Lower leg skin (tissue), 3 donors: ENCODE measurements around the gene PREX1.

ENCODE experiments used
- CTCF ChIP-seq, 3 donors: fragments of 450-650 bp; IDR thresholded peaks; one replicate each; pipeline ENCODE4 v1.5.1; 2016; ENCODE audit warnings: antibody characterized with exemption in 3 of 3, mild to moderate bottlenecking in 3 of 3, moderate library complexity in 2 of 3
- POLR2A ChIP-seq, 2 donors: fragments of 450-650 bp; IDR thresholded peaks; one replicate each; pipeline ENCODE4 v1.6.1; 2016 to 2017; ENCODE audit warnings: antibody characterized with exemption in 2 of 2, mild to moderate bottlenecking in 1 of 2, moderate library complexity in 1 of 2

GRCh38 chr20:48802647-48803046, 25.2 kb downstream of the PREX1 start:
- TF ChIP-seq CTCF (IDR thresholded peaks at IDR 0.05) (no peak), POLR2A (IDR thresholded peaks at IDR 0.05) (no peak)
